Activated CD8-positive, alpha-beta memory T cell treated with anti-CD3 and anti-CD28 coated beads, Interleukin-2, amount 50 U/mL, for 24 hours (primary cell): Measurements from ENCODE around the gene PRM3.

Source experiments
- DNase-seq: peaks from one replicate; pipeline ENCODE4 v3.0.0-alpha.2; 2020; ENCODE audit errors: extremely low read depth

The PRM3 gene, protein sequence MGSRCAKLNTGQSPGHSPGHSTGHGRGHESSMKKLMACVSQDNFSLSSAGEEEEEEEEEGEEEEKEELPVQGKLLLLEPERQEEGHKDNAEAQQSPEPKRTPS

DNA sequence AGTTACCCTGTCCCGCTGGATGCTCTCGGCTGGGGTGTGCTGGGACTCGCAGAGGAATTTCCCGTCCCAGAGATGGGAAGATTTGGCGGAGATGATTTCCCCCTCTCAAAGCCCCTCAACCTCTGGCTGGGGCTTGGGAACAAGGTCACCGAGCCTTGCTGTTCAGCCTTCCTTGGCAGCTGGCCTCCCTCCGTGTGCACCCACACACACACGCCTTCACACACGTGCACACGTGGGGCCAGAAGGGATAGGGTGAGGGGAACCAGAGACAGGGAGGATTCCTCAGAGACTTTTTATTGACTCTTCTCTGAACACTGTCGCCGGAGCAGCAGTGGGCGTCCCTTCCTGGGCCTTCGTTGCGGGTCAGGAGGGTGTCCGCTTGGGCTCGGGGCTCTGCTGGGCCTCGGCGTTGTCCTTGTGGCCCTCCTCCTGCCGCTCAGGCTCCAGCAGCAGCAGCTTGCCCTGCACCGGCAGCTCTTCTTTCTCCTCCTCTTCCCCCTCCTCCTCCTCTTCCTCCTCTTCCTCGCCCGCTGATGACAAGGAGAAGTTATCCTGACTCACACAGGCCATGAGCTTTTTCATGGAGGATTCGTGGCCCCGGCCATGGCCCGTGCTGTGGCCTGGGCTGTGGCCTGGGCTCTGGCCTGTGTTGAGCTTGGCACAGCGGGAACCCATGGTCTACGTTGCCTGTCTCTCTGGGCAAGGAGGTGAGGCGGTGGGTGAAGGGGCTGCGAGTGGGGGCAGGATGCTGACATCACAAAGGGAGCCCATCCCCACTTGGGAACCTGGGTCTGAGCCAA lies at the start of gene PRM3:
Gene PRM3 (minus strand): TSS at position 709 of the 800 bp plus-strand sequence. CDS start 34 bp downstream, at position 675.
- no peak for DNase-seq

DNA sequence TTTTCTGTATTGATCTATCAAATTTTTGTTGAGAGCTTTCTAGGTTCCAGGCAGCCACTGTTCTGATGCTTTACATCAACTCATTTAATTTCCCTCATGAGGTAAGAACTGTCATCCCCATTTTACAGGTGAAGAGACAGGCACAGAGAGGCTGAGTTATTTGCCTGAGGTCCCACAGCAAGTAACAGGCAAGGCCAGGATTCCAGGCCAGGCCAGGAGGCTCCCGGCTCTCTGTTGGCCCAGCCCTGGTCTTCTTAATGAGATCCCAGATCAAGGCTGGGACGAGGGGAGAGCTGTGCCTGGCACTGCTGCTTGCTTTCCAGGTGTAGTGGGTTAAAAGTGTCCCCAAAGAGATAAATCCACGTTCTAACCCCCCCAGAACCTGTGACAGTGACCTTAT lies 49.4 kb upstream of the PRM3 start:
- no peak for DNase-seq

DNA sequence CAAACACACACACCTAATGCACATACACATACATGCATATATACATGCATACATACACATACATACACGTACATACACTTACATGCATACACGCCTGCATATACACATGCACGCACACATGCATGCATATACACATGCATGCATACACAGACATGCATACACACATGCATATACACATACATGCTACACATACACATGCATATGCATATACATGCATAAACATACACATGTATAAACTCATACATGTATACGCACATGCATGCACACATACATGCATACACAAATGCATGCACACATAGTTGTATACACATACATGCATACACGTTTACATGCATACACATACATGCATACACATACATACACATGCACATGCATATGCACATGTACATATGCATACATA lies 48.2 kb upstream of the PRM3 start:
- no peak for DNase-seq

DNA sequence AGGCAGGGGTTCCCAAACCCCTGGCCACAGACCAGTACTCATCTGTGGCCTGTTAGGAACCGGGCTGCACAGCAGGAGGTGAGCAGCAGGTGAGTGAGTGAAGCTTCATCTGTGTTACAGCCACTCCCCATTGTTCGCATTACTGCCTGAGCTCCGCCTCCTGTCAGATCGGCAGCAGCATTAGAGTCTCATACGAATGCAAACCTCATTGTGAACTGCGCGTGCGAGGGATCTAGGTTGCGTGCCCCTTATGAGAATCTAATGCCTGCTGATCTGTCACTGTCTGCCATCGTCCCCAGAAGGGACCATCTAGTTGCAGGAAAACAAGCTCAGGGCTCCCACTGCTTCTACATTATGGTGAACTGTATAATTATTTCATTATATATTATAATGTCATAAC lies 46.7 kb upstream of the PRM3 start:
- no peak for DNase-seq

DNA sequence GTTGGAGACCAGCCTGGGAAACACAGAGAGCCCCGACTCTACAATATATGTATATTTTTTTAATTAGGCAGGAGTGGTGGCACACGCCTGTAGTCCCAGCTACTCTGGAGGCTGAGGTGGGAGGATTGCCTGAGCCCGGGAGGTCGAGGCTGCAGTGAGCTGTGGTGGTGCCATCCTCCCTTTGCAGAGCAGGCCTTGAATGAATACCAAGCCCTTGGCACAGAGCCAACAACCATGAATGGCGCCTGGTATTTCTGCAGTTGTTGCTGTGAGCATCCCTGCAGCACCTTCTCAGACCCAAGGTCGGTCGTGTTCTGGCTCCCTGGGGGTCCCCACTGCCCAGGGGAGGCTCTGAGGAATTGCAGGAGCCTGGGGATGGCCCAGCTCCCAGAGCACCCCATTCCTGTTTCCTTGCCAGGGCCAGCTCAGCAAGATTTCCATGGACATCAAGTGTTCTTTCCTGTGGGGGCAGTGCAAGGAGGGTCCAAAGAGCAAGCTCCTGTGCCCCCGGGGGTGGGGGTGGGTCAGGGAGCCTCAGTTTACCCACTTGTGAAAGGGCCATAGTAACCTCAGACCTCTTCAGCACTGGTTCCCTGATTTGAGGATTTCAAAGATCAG lies 46.2 kb upstream of the PRM3 start:
- DNase-seq: no peak

DNA sequence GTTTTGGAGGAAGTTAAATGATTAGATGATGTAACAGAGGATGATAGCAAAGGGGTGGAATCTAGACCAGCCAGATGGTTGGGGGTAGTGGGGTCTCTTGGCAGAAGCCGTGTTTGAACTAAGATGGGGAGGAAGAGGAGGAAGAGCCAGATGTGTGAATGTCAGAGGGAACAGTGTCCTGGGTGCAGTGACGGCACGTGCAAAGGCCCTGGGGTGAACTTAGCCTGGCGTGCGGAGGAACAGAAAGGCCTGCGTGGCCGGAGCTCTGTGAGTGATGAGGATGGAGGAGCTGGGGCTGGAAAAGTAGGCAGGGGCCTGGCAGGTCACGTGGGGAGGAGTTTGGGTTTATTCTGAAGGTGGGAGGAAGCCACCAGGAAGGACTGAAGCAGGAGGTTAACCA lies 45.4 kb upstream of the PRM3 start:
- no peak for DNase-seq

DNA sequence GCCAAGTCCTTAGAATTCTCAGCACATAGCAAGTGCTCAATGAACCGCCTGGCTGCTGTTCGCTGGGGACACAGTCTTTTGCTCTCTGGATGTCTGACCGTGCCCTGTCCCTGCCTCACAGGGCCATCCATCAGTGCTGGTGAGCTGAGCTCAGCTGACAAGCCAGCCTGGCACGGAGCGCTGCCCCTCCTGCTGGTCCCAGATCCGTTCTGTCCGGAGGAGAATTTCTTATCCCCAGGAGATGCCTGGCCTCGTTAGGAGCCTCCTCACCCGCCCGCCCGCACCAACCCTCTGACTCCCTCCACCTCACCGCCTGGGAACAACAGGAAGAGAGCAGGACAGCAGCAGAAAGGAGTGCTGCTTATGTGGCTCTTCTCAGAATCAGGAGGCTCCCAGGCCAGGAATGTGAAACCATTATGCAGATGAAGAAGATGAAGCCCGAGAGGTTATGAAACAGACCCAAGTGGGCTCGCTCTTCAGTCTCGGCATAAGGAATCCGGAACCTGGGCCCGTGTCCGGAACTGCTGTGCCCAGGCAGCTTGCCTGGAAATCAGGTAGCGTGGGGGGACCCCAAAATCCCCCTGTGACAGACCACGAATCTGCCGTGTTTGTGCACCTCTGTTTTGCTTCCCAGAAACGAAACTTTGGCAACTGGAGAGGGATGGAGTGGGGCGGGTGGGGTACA lies 43.0 kb upstream of the PRM3 start:
- DNase-seq: no peak

DNA sequence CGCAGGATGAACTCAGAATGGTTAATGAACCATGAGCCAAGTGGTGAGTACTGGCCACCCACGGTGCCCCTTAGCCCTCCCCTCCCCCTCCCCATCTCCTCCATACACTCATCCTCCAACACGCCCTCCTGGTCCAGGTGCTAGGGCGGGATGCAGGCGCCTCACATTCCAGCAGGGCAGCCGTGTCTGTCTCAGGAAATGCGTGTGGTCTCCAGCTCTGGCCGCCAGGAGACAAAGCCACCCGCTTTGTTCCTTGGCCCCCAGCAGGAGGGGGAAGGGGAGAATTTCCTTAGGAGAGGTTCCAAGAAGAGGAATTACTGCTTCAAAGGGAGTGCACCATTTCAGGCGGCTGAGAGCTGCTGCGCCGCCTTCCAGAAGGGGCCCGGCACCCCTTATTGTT lies 42.1 kb upstream of the PRM3 start:
- DNase-seq: no peak

DNA sequence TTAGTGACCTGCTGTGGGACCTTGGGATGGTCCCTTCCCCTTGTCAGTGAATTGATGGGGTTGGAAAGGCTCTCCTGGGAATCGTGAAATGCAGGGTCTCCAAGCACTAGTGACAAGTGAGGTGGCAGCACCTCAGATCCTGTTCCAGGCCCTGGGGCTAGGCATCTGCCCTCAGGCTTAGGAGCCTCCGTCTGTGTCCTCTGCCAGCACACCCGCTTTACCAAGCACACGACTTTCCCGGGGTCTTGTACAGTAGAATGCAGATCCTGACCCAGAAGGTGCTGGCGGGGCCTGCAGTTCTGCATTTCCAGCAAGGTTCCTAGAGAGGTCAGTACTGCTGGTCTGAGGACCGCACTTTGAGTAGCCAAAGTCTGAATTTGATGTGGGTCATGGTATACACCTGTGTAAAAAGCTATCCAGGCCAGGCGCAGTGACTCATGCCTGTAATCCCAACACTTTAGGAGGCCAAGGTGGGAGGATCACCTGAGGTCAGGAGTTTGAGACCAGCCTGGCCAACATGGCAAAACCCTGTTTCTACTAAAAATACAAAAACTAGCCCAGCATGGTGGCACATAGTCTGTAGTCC lies 41.0 kb upstream of the PRM3 start:
- no peak for DNase-seq

DNA sequence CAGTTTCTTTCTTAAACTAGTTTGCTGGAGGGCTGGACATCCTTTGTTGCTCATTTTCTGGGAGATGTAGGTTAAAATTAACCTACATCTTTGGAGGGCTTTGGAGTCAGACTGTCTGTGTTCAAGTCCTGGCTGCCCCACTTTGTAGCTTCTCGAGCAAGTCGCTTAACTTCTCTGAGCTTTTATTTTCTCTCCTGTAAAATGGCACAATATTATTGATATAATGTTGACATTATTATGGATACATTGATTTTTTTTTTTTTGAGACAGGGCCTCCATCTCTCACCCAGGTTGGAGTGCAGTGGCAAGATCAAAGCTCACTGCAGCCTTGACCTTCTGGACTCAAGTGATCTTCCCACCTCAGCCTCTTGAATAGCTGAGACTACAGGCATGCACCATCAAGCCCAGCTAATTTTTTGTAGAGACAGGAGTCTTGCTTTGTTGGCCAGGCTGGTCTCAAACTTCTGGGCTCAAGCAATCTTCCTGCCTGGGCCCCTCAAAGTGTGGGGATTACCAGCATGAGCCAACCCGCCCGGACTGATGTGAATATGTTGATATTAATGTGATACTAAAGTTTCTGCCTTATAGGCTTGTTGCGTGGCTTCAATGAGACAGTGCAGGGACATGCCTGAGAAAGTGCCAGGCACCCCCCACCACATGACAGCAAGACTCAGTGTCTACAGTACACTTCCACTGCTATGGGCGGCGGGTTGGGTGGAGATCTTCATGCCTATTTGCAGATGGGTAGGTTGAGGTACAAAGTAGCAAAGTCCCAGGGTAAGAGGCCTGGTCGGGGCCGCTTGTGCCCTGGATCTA lies 40.3 kb upstream of the PRM3 start:
- DNase-seq: no peak

DNA sequence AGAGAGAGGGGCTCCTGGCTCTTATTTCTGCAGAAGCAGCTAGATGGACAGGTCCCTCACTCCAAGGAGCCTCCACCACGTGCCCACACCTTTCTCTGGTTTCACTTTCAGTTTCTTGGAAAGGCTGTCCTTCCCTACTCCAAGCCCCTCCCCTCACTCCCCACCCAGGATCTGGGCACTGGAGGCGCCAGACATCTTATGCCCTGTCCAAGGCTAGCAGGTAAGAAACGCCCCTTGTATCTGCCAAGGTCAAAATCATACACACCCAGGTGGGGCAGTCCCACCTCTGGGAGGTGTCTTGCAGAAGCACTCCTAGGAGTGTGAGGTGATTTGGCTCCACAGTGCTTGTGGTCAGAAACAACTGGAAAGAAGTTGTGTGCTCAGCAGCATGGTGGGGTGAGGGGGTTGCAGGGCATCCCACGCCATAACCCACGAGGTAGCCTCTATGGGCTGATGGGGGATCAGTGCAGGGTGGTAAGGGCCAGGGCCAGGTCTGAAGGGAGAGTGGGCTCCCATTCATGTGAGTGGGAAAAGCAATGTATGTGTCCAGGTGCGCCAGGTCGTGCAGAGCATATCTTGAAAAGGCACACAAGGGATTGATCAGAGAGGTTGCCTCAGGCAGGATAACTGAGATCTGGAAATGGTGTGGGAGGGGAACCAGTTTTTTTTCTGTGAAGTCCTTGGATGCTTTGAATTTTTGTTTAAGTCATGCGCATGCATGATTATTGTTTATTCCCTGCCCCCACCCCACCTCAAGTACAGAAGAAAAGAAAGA lies 39.5 kb upstream of the PRM3 start:
- no peak for DNase-seq

DNA sequence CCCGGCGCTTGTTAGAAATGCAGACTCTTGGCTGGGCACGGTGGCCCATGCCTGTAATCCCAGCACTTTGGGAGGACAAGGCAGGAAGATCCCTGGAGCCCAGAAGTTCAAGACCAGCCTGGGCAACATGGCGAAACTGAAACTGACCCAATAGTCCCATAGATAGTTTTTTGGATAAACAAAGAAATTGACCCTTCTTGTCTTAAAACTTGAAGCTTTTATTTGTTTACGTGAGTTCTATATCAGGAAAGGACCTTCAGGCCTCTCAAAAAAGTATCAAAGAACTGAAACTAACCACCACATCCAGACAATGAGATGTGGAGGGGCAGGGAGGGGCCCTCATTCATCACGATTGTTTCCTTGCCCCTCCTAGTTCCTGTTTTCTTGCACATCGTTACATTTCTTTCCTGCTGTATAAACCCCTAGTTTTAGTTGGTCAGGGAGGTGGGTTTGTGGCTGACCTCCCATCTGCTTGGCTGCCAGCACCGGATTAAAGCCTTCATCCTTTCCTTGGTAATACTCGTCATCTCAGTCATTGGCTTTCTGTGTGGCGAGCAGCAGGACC lies 37.6 kb upstream of the PRM3 start:
- DNase-seq: no peak

DNA sequence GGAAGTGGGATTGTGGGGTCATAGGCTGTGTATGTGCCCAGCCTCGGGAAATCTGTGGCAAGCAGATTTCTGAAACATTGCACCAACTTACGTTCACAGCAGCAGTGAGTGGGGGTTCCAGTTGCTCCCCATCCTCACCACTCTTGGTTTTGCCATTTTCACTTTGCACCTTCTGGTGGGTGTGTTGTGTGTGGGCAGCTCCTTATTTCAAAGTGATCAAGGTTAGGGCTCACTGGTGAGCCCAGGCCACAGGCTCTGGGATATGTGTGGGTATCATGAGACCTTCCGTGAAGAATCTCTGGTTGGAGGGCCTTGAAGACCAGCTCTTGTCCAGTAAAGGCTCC lies 37.2 kb upstream of the PRM3 start:
- no peak for DNase-seq

DNA sequence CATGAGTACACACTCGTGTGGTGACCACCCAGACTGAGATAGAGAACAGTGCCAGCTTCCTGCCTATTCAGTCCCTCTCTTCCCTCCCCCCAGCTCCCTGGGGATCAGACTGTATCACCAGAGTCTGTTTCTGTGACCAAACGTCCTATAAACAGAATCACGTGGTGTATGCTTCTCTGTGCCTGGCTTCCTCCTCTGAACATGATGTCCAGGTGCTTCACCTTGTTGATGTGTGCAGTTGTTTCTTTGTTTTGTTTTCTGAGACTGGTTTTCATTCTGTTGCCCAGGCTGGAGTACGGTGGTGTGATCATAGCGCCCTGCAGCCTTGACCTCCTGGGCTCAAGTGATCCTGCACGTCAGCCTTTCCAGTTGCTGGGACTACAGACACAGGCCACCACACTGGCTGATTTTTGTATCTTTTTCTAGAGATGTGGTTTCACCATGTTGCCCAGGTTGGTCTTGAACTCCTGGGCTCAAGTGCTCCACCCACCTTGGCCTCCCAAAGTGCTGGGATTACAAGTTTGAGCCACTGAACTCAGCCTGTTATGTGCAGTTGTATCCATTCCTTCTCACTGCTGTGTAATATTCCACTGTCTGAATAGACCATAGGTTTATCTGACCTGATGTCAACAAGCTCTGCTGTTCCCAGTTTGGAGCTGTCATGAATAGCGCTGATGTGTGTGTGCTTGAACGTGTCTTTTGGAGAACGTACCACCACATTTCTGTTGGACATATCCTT lies 36.6 kb upstream of the PRM3 start:
- DNase-seq: no peak

DNA sequence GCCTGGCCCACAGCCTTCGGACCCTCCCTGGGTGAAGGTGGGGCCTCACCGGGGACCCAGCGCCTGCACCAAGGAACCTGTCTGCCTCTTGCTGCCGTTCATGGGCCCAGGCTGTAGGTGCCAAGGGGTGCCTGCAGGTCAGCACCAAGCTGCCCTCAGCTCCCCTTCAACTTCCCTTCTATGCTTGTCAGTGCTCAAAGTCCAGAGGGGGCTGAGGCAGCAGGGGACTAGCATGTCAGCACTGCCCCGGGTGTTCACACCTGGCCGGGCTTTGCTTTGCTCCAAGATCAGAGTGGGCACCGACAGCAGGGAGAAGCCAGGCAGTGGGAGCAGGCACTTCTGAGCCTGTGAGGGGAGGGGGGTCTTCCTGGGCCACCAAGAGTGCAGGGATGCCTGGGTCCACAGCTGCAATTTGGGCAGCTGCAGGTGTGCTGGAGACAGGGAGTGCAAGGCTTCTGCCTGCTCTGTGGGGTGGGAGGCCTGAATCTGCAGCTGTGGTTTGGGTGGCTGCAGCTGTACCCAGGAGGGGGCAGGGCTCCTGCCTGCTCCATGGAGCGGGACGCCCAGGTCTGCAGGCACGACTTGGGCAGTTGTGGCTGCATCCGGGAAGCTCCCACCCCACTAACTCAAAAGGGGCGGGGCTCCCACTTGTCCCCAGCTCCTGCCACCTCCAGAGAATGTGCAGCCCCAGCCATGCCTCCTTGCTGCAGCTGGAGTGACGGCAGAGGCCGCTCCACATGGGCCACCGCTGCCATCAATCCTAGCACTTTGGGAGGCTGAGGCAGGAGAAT lies 35.3 kb upstream of the PRM3 start:
- no peak for DNase-seq

DNA sequence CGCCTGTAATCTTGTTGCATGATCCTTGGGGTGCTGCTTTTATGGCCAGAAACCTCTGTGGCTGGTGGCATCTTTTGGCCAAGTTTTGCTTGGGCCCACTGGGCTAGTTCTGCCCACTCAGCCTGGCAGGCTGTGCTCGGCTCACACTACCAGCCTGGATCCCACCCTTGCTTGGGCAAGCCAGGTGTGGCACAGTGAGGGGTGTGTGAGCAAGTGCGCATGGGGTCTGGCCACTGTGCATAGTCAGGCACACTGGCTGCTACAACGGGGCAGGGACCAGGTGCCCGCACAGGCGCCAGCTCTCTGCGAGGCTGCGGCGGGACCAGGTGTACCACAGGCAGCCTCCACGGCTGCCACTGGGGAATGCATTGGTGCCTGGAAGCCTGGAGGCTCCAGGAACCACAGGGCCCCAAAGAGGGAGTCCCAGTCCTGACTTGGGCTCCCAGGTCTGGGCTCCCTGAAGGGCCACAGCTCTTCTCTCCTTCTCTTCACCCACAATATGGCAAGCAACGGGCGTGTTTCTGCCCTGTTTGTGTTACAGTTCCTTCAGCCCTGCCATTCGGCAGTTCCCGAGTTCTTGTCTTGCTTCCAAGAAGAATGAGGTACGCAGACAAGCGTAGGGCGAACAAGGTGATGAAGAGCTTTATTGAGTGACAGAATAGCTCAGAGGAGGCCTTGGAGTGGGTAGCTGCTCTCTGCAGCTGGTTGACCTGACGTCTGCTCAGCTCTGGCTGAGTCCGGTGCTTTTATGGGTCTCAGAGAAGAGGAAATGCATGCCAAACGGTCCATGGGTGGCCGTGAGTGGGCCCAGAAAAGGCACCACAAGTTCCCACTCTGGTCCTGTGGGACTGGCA lies 34.4 kb upstream of the PRM3 start:
- no peak for DNase-seq

DNA sequence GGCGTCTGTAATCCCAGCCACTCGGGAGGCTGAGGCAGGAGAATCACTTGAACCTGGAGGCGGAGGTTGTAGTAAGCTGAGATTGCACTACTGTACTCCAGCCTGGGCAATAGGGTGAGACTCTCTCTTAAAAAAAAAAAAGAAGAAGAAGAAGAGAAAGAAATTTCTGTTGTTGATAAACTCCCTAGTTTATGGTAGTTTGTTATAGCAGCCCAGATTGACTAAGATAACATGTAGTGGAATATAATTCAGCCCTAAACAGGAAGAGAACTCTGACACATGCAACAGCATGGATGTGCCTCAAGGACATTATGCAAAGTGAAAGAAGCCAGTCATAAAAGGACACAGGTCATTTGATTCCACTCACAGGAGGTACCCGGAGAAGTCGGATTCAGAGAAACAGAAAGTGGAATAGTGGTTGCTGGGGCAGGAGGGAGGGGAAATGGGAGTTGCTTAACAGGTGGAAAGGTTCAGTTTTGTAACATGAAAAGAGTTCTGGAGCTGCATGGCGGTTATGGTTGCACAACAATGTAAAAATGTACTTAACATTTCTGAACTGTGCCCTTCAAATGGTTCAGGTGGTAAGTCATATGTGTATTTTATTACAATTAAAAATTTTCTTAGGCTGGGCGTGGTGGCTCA lies 33.7 kb upstream of the PRM3 start:
- no peak for DNase-seq

DNA sequence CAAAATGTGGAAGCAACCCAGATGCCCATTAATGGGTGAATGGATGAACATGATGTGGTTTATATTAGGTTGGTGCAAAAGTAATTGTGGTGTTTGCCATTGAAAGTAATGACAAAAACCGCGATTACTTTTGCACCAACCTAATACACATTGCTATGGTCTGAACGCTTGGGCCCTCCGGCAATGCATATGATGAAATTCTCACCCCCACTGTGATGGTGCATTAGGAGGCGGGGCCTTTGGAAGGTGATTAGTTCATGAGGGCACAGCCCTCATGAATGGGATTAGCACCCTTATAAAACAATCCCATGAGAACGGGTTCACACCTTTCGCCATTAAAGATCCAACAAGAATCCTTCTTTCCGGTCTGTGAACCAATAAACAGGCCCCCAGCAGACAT lies 33.0 kb upstream of the PRM3 start:
- DNase-seq: no peak
